Activated T-cell treated with anti-CD3 and anti-CD28 coated beads, Interleukin-2, amount 50 U/mL, for 72 hours (primary cell): ENCODE measurements around the gene APOF. TPM values are rescaled to one million over a fixed set of nuclear protein-coding genes. Genes with fewer than 3 reads are reported as not detected.
"Not testable (repeated sequence)": the region's sequence is repeated elsewhere in the genome, so short reads cannot be mapped to it uniquely, and the experiment has no call there.

Experiments used
- ATAC-seq, 2 donors: fragments of 150-1000 bp; cut with Tn5 transposase; replicated peaks in 1 of 2; 2 replicates each; pipeline ENCODE4 v1.10.0; 2021; ENCODE audit warnings: moderate library complexity in 2 of 2, mild to moderate bottlenecking in 1 of 2
- DNase-seq, 2 donors: peaks; one replicate each; pipeline ENCODE4 v3.0.0; 2021 to 2022; ENCODE audit warnings: mixed read lengths in 1 of 2
- H3K27ac Mint-ChIP-seq: one replicate; pipeline ENCODE4 v1.8.0; 2022; ENCODE audit warnings: mild to moderate bottlenecking, moderate library complexity, mixed read lengths
- H3K27me3 Mint-ChIP-seq: one replicate; pipeline ENCODE4 v1.8.0; 2022; ENCODE audit warnings: low read depth, mixed read lengths
- H3K36me3 Mint-ChIP-seq, 2 donors: one replicate each; pipeline ENCODE4 v1.8.0; 2022; ENCODE audit warnings: mixed read lengths in 2 of 2, mild to moderate bottlenecking in 1 of 2; ENCODE audit not compliant: insufficient read depth in 2 of 2
- H3K4me1 Mint-ChIP-seq: one replicate; pipeline ENCODE4 v1.8.0; 2022; ENCODE audit warnings: low read depth, mixed read lengths
- H3K4me3 Mint-ChIP-seq, 2 donors: one replicate each; pipeline ENCODE4 v1.8.0; 2022; ENCODE audit warnings: mild to moderate bottlenecking in 2 of 2, mixed read lengths in 2 of 2, moderate library complexity in 2 of 2
- H3K9me3 Mint-ChIP-seq, 2 donors: one replicate each; pipeline ENCODE4 v1.8.0; 2022; ENCODE audit warnings: mixed read lengths in 2 of 2
- total RNA-seq, 2 donors: library from RNA; stranded (reverse); gene quantifications; one replicate each; pipeline ENCODE4 v1.2.3, GENCODE V29; 2022

Gene APOF
- total RNA-seq, 2 donors from 2014 or later = 0.28 TPM; not detected in 1

DNA sequence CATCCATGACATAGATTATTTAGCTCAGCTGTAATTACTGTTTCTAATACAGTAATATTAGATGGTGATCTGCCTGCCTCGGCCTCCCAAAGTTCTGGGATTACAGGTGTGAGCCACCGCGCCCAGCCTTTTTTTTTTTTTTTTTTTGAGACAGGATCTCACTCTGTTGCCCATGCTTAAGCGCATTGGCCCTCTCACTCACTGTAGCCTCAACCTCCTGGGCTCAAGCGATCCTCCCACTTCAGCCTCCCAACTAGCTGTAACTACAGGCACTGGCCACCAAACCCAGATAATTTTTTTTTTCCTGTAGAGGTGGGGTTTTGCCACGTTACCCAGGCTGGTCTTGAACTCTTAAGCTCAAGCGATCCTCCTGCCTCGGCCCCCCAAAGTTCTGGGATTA, 27.1 kb downstream of the APOF start:
- peak overlapping the region in 1 of 2 donors; percentile 7 for H3K4me3 Mint-ChIP-seq
- H3K4me1 Mint-ChIP-seq = peaks cover 70% of the 10 kb centered on the region
- not testable (repeated sequence) for H3K27me3 Mint-ChIP-seq, H3K9me3 Mint-ChIP-seq, ATAC-seq, H3K27ac Mint-ChIP-seq, DNase-seq
- H3K36me3 Mint-ChIP-seq = peaks cover 3 to 19% of the 10 kb centered on the region in 2 donors

DNA sequence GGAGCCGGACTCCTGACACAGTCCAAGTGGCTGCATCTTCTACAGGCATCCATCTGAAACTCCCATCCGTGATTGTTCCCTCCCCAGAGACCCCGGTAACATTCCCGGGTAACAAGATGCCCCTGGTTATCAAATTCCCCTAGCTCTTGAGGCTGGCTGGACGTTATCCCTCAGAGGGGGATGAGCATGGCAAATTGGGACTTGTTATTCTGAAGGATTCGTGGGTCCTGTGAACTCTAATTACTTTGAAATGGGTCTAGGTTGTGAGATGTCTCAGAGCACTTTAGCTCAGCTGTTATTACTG, 28.2 kb downstream of the APOF start:
- ATAC-seq = no peak
- peaks cover 60% of the 10 kb centered on the region for H3K4me1 Mint-ChIP-seq

DNA sequence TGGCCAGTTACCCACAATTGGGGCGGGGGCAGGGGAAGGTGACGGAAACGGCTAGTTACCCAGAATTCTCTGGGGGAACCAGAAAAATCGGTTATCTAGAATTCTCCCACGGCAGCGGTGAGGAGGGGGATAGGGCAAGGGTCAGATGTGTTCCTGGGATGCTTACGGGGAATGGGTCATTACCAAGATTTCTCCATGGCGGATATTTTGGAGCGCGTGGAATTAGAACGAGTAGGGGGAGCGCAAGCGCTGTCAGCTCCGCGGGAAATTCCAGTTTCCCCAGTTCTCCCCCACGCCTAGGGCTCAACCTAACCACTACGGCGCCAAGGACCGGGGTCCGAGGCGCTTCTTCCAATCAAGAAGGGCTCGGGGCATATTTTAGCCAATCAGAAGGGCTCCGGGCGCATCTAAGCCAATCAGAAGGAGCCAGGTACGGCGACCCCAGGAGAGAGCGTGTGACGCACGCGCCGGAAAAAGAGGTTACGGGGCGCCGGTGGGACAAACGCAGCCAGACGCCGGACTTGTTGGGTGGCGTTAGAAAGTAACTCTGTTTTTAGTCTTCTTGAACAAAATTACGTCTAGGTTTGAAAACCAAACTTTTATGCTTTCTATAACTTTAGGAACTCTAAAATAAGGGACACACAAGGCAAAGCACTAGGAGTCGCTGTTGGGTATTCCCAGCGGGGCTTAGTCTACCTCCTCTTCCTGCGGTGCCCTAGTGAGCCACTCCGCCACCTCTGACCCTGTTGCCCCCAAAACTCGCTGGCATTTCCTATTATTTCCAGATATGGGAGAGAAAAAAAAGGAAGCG, 28.8 kb downstream of the APOF start, which contains the start of gene PAN2:
PAN2 (minus strand) TSS at position 322 of the 811 bp plus-strand sequence. CDS start 906 bp downstream, outside the sequence.
- peak within 1 kb of the TSS; percentile 97 to 99 for H3K4me3 Mint-ChIP-seq
- peak; percentile 89 to 90 for ATAC-seq
- no peaks in the 10 kb centered on the region for H3K9me3 Mint-ChIP-seq
- H3K27ac Mint-ChIP-seq = peak within 1 kb of the TSS; percentile 99
- H3K27me3 Mint-ChIP-seq = no peaks in the 10 kb centered on the region
- H3K4me1 Mint-ChIP-seq = peaks cover 55% of the 10 kb centered on the region
- peaks cover 3 to 11% of the 10 kb centered on the region in 2 donors for H3K36me3 Mint-ChIP-seq
- DNase-seq = peak; percentile 95

More for the DNA sequence above, 28.2 kb downstream of the APOF start:
- H3K4me3 Mint-ChIP-seq = peak overlapping the region; percentile 97 to 99
- peak overlapping the region; percentile 99 for H3K27ac Mint-ChIP-seq
- H3K27me3 Mint-ChIP-seq = no peaks in the 10 kb centered on the region
- no peaks in the 10 kb centered on the region for H3K9me3 Mint-ChIP-seq
- no peak for DNase-seq
- peaks cover 3 to 14% of the 10 kb centered on the region in 2 donors for H3K36me3 Mint-ChIP-seq

DNA sequence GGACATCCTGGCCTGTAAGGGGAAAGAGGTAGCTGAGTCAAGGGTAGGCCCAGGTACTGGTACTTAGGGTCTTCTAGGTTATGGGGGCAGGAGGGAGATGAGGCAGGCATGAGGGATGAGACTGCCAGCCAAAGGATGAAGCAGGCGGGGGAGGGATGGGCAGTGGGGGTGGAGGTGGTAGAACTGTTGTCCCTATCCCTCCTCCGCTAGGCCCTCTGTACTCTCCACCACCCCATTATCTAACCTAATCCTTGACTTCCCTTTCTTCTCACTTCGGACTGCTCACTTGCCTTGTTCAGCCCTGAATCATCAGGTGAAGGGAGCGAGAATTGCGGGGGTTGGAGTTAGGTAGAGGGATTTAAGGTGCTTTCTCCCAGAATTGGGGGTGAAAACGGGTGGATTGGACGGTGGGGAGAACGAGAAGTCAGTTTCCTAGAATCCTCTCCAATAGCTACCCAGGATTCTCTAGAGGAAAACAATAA, 29.4 kb downstream of the APOF start:
- H3K27ac Mint-ChIP-seq = peak overlapping the region; percentile 99
- H3K36me3 Mint-ChIP-seq = peaks cover 1 to 9% of the 10 kb centered on the region in 2 donors
- ATAC-seq = peak; percentile 13 to 20
- H3K4me3 Mint-ChIP-seq = peak overlapping the region; percentile 97 to 99
- DNase-seq = peak in 1 of 2 donors; percentile 12
- no peaks in the 10 kb centered on the region for H3K9me3 Mint-ChIP-seq
- no peaks in the 10 kb centered on the region for H3K27me3 Mint-ChIP-seq
- H3K4me1 Mint-ChIP-seq = peaks cover 48% of the 10 kb centered on the region

DNA sequence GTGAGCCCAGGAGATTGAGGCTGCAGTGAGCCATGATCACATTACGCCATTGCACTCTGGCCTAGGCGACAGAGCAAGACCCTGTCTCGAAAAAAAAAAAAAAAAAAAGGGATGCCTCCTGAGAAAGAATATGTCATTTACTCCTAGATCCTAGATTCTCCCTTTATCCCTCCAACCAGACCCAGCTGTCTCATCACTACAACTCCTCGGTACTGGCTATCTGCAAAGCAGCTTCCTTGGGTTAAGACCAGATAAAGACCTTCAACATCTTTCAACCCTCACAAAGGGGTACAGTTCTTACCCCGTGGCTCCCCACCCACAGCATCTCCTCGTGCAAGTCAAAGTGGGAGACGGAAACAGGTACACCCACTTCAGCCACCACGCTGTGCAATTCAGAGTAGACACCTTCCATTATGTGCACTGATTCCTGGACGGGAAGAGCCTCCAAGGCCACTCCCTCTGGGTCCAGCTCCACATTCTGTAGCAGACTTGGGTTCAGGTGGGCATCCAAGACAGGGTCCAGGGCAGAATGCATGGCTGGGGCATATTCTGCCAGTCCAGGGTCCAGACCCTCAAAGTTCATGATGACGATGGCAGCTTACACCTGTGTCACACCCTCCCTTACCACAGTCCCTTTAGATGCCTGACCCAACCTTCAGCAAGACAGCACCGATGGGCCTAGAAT, 30.0 kb downstream of the APOF start:
- no peak for ATAC-seq
- DNase-seq = no peak
- H3K36me3 Mint-ChIP-seq = peaks cover 1 to 9% of the 10 kb centered on the region in 2 donors

DNA sequence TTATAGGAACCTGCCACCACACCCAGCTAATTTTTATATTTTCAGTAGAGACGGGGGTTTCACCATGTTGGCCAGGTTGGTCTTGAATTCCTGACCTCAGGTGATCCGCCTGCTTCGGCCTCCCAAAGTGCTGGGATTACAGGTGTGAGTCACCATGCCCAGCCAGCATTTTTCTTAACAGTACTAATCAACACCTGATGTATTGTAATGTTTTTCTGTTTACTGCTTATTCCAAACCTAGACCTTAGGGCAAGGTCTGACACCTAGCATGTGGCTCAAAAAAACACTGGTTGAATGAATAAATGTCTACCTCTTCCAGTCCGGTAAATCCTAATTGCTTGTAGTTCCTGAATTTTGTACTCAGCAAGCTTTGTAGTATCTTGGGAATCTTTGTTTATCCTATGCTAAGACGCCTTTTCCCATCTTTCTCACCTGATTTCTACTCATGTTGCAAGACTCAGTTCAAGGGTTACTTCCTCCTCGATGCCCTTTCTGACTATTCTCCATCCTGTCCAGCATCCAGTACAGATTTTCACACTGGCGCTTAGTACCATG, 31.6 kb downstream of the APOF start:
- peaks cover 29% of the 10 kb centered on the region for H3K4me1 Mint-ChIP-seq
- no peaks in the 10 kb centered on the region for H3K27me3 Mint-ChIP-seq
- no peak for ATAC-seq
- H3K36me3 Mint-ChIP-seq = peaks cover 1 to 9% of the 10 kb centered on the region in 2 donors
- no peak overlapping the region for H3K27ac Mint-ChIP-seq
- H3K9me3 Mint-ChIP-seq = no peaks in the 10 kb centered on the region
- DNase-seq = no peak
- H3K4me3 Mint-ChIP-seq = no peak overlapping the region

More for the DNA sequence above, 30.0 kb downstream of the APOF start:
- Mint-ChIP-seq H3K27ac (peak overlapping the region; percentile 99), H3K9me3 (no peaks in the 10 kb centered on the region), H3K4me3 (peak overlapping the region; percentile 97 to 99), H3K27me3 (no peaks in the 10 kb centered on the region), H3K4me1 (peaks cover 42% of the 10 kb centered on the region)

DNA sequence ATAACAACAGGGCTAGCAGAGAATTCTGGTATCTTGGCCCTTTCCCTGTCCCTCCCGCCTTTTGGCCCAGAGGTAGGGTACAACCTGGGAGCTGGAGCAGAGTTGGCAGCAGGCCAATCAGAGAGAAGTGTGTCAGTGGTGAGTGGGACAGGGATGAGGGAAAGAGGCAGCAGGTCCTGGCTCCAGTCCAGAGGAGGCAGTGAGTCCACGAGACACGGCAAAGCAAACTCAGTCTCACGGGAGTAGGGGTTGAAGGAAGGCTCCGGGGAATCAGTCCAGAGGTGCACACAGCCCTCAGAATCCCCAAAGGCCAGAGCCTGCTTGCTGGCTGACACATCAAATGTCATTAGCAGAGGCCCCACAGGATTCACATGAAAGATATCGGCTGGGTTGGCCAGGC, 36.1 kb downstream of the APOF start:
- ATAC-seq = no peak
- Mint-ChIP-seq H3K4me3 (no peak overlapping the region), H3K4me1 (no peaks in the 10 kb centered on the region), H3K36me3 (peaks cover 2 to 12% of the 10 kb centered on the region in 2 donors), H3K27ac (no peak overlapping the region), H3K9me3 (no peaks in the 10 kb centered on the region), H3K27me3 (no peaks in the 10 kb centered on the region)
- no peak for DNase-seq

DNA sequence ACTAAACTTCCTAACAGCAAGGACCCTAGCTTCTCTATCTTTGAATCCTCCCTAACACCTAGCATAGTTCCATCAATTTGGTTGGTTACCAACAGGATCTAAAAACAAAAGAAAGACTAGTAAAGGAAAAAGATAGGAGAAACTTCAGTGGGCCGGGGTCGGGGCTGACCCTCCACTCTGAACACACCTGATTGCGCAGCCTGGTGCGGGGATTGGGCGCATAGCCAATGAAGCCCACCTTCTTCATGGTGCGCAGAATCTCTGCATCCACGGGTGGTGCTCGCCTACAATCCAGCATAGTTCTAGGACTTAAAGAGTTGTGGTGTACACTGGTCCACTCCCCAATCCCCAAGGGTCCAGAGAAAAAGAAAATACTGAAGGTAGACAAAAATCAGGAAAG, 36.5 kb downstream of the APOF start:
- no peak overlapping the region for H3K4me3 Mint-ChIP-seq

DNA sequence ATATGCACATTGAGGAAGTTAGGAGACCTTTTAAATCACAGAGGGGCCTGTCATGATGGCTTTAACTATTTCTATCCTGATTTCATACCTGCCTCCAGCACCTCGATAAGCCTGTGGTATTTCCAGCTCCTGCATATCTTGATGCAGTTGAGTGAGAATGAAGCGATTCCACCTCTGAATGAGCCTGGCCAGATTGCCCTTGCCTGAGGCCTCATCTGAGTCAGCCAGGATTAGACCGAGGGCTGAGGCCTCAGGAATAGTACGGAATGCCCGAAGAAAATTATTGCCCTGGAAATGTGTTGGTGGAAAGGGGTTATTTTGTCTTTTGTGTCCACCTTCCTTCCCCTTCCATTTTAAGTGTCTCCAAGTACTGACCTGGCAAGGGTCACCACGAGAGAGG, 38.5 kb downstream of the APOF start:
- ATAC-seq = no peak
- Mint-ChIP-seq H3K9me3 (no peaks in the 10 kb centered on the region), H3K4me1 (no peaks in the 10 kb centered on the region), H3K36me3 (peaks cover 7 to 12% of the 10 kb centered on the region in 2 donors), H3K4me3 (no peak overlapping the region), H3K27me3 (no peaks in the 10 kb centered on the region), H3K27ac (no peak overlapping the region)
- DNase-seq = no peak

More for the DNA sequence above, 36.5 kb downstream of the APOF start:
- DNase-seq (no peak), ATAC-seq (no peak)
- no peaks in the 10 kb centered on the region for H3K4me1 Mint-ChIP-seq
- no peaks in the 10 kb centered on the region for H3K27me3 Mint-ChIP-seq
- no peak overlapping the region for H3K27ac Mint-ChIP-seq
- H3K36me3 Mint-ChIP-seq = peaks cover 2 to 8% of the 10 kb centered on the region in 2 donors
- no peaks in the 10 kb centered on the region for H3K9me3 Mint-ChIP-seq

DNA sequence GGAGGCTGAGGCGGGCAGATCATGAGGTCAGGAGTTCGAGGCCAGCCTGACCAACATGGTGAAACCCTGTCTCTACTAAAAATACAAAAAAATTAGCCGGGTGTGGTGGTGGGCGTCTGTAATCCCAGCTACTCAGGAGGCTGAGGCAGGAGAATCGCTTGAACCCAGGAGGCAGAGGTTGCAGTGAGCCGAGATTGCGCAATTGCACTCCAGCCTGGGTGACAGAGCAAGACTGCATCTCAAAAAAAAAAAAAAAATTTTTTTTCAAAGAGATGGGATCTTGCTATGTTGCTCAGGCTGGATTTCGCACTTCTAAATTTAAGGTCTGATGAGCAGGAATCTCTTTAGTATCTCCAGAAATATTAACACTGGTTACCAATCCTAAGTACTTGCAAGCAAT, 41.0 kb downstream of the APOF start:
- ATAC-seq, H3K4me3 Mint-ChIP-seq, H3K4me1 Mint-ChIP-seq, DNase-seq, H3K27me3 Mint-ChIP-seq, H3K9me3 Mint-ChIP-seq, H3K27ac Mint-ChIP-seq: not testable (repeated sequence)
- peaks cover 7 to 14% of the 10 kb centered on the region in 2 donors for H3K36me3 Mint-ChIP-seq

DNA sequence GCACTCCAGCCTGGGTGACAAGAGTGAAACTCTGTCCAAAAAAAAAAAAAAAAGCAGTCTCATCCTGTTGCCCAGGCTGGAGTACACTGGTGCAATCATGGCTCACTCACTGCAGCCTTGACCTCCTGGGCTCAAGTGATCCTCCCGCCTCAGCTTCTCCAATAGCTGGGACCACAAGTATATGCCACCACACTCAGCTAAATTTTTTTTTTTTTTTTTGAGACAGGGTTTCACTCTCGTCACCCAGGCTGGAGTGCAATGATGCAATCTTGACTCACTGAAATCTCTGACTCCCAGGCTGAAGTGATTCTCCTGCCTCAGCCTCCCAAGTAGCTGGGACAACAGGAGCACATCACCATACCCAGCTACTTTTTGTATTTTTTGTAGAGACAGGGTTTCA, 41.6 kb downstream of the APOF start:
- no peaks in the 10 kb centered on the region for H3K9me3 Mint-ChIP-seq
- no peak overlapping the region for H3K4me3 Mint-ChIP-seq
- ATAC-seq = peak; percentile 40 to 50
- peaks cover 4% of the 10 kb centered on the region for H3K4me1 Mint-ChIP-seq
- DNase-seq = peak in 1 of 2 donors; percentile 34
- H3K27me3 Mint-ChIP-seq = no peaks in the 10 kb centered on the region
- H3K27ac Mint-ChIP-seq = no peak overlapping the region
- peaks cover 7 to 14% of the 10 kb centered on the region in 2 donors for H3K36me3 Mint-ChIP-seq

DNA sequence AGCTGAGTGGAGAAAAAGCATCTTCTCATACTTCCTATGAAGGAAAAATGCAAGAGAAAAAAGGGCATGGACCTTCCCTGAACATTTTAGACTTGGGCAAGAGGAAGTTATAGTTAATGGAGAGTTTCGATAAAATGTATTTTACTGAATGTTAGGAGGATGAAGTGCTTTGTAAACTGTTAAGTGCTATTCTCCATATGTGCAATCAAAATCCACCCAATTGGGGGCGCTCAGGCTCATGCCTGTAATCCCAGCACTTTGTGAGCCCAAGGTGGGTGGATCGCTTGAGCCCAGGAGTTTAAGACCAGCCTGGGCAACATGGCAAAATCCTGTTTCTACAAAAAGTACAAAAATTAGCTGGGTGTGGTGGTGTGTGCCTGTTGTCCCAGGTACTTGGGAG, 45.0 kb downstream of the APOF start:
- H3K4me1 Mint-ChIP-seq = peaks cover 11% of the 10 kb centered on the region
- H3K4me3 Mint-ChIP-seq = no peak overlapping the region
- no peaks in the 10 kb centered on the region for H3K27me3 Mint-ChIP-seq
- peaks cover 7 to 11% of the 10 kb centered on the region in 2 donors for H3K36me3 Mint-ChIP-seq
- H3K9me3 Mint-ChIP-seq = no peaks in the 10 kb centered on the region
- H3K27ac Mint-ChIP-seq = no peak overlapping the region
- DNase-seq (no peak), ATAC-seq (no peak)
